Gastroesophageal sphincter (tissue), 4 donors: ENCODE results near the gene SNX6. TPM values are rescaled to one million over a fixed set of nuclear protein-coding genes. Genes with fewer than 3 reads are reported as not detected.

Source experiments
- ATAC-seq: fragments of 150-250 bp; one replicate; pipeline ENCODE4 v1.9.1; 2016; ENCODE audit warnings: mild to moderate bottlenecking, moderate library complexity
- H3K27ac ChIP-seq, 4 donors: fragments of 200-600 bp; sonication (generic) in 3 of 4; 1 replicate in 3 of 4; 2 replicates in 1 of 4; pipeline ENCODE4 v1.5.1; 2016 to 2019
- H3K27me3 ChIP-seq: fragments of 200-600 bp; sonication (generic); one replicate; pipeline ENCODE4 v1.5.1; 2019
- H3K36me3 ChIP-seq, 2 donors: fragments of 200-600 bp; sonication (generic); one replicate each; pipeline ENCODE4 v1.5.1; 2019; ENCODE audit warnings: control low read depth in 1 of 2
- H3K4me1 ChIP-seq, 3 donors: fragments of 200-600 bp; sonication (generic); 1 replicate in 2 of 3; 2 replicates in 1 of 3; pipeline ENCODE4 v1.5.1; 2016 to 2019; ENCODE audit warnings: control low read depth in 2 of 3
- H3K4me3 ChIP-seq, 2 donors: fragments of 200-600 bp; sonication (generic); one replicate each; pipeline ENCODE4 v1.5.1; 2019; ENCODE audit warnings: mild to moderate bottlenecking in 1 of 2, moderate library complexity in 1 of 2
- H3K9me3 ChIP-seq, 3 donors: fragments of 200-600 bp; sonication (generic); one replicate each; pipeline ENCODE4 v1.5.1; 2017 to 2019; ENCODE audit warnings: control low read depth in 2 of 3
- CTCF ChIP-seq, 4 experiments: fragments of 200-600 bp in 2 of 4; fragments of 450-650 bp in 2 of 4; sonication (generic) in 1 of 4; IDR thresholded peaks; one replicate each; pipeline ENCODE4 v1.5.1; 2017 to 2019; ENCODE audit warnings: antibody characterized with exemption in 4 of 4, mild to moderate bottlenecking in 2 of 4, moderate library complexity in 2 of 4
- EP300 ChIP-seq: sonication (generic); formaldehyde crosslinking; IDR thresholded peaks from one replicate; pipeline ENCODE4 v1.6.1; 2017; ENCODE audit warnings: antibody characterized with exemption, mild to moderate bottlenecking
- POLR2A ChIP-seq, 2 donors: fragments of 450-650 bp; IDR thresholded peaks; one replicate each; pipeline ENCODE4 v1.6.1; 2017; ENCODE audit warnings: antibody characterized with exemption in 2 of 2, mild to moderate bottlenecking in 2 of 2, moderate library complexity in 1 of 2
- POLR2AphosphoS5 ChIP-seq: sonication (generic); formaldehyde crosslinking; IDR thresholded peaks from one replicate; pipeline ENCODE4 v1.6.1; 2017; ENCODE audit warnings: antibody characterized with exemption
- WGBS, 2 donors: methylation state at CpG; one replicate each; pipeline ENCODE4 v1.1.5; 2018; ENCODE audit warnings: low coverage in 1 of 2; 5-methylcytosine and 5-hydroxymethylcytosine counted together
- total RNA-seq, 4 donors: library from RNA; depleted of rRNA; stranded (reverse); fragments of >200 nt; gene quantifications; one replicate each; pipeline ENCODE4 v1.1.0, GENCODE V29; 2016

The SNX6 gene
- total RNA-seq, 4 donors from 2014 or later: 68.6 to 199 (median 113) TPM

GRCh38 chr14:34633742-34634141 lies 3.8 kb upstream of the SNX6 start:
- TF ChIP-seq POLR2A (IDR thresholded peaks at IDR 0.05): no peak
- TF ChIP-seq CTCF (IDR thresholded peaks at IDR 0.05): no peak
- no peak for TF ChIP-seq EP300
- TF ChIP-seq POLR2AphosphoS5: no peak
- H3K4me1 ChIP-seq: peaks cover 0 to 14% (median 2%) of the 10 kb centered on the region in 3 donors
- H3K36me3 ChIP-seq: no peaks in the 10 kb centered on the region
- 77 to 86% methylated on average over 1 of the region's 1 CpG for WGBS, 2 donors
- H3K4me3 ChIP-seq: no peak overlapping the region
- H3K9me3 ChIP-seq: no peaks in the 10 kb centered on the region
- H3K27ac ChIP-seq: no peak overlapping the region
- H3K27me3 ChIP-seq: no peaks in the 10 kb centered on the region
- no peak for ATAC-seq

GRCh38 chr14:34632411-34632978 lies 2.5 kb upstream of the SNX6 start:
- Histone ChIP-seq H3K27ac (no peak overlapping the region), H3K9me3 (no peaks in the 10 kb centered on the region), H3K36me3 (no peaks in the 10 kb centered on the region), H3K27me3 (no peaks in the 10 kb centered on the region), H3K4me3 (no peak overlapping the region), H3K4me1 (peaks cover 0 to 26% (median 7%) of the 10 kb centered on the region in 3 donors)
- TF ChIP-seq EP300 (no peak), POLR2AphosphoS5 (no peak), CTCF (IDR thresholded peaks at IDR 0.05) (no peak), POLR2A (IDR thresholded peaks at IDR 0.05) (no peak)
- ATAC-seq: no peak
- 60 to 94% methylated on average over 2 to 5 of the region's 5 CpGs for WGBS, 2 donors

GRCh38 chr14:34629344-34629656 lies 648 bp downstream of the SNX6 start:
- Histone ChIP-seq H3K4me1 (peaks cover 0 to 54% (median 7%) of the 10 kb centered on the region in 3 donors), H3K36me3 (peaks cover 0 to 14% of the 10 kb centered on the region in 2 donors), H3K9me3 (no peaks in the 10 kb centered on the region), H3K4me3 (peak overlapping the region; percentile 82 to 93), H3K27ac (peak overlapping the region; percentile 75 to 99 (median 90)), H3K27me3 (no peaks in the 10 kb centered on the region)
- TF ChIP-seq POLR2A (IDR thresholded peaks at IDR 0.05) (no peak), POLR2AphosphoS5 (no peak), EP300 (no peak), CTCF (IDR thresholded peaks at IDR 0.05) (no peak)
- WGBS, 2 donors: 0 to 1% methylated on average over 13 of the region's 13 CpGs
- ATAC-seq: no peak

- H3K27ac ChIP-seq: peak overlapping the region in 2 of 4 donors; percentile 92 to 99
- WGBS, 2 donors: 23 to 24% methylated on average over 5 of the region's 5 CpGs
- peaks cover 0 to 60% (median 7%) of the 10 kb centered on the region in 3 donors for H3K4me1 ChIP-seq
- H3K36me3 ChIP-seq: peaks cover 0 to 20% of the 10 kb centered on the region in 2 donors
- TF ChIP-seq POLR2A (IDR thresholded peaks at IDR 0.05) (no peak), POLR2AphosphoS5 (no peak), CTCF (IDR thresholded peaks at IDR 0.05) (no peak), EP300 (no peak)
- no peaks in the 10 kb centered on the region for H3K9me3 ChIP-seq
- H3K27me3 ChIP-seq: no peaks in the 10 kb centered on the region
- peak overlapping the region; percentile 82 to 93 for H3K4me3 ChIP-seq
- no peak for ATAC-seq
These were observed 1.2 kb downstream of the SNX6 start for GRCh38 chr14:34628681-34629135.

- Histone ChIP-seq H3K9me3 (no peaks in the 10 kb centered on the region), H3K27me3 (no peaks in the 10 kb centered on the region), H3K27ac (no peak overlapping the region), H3K4me3 (no peak overlapping the region), H3K4me1 (peaks cover 0 to 60% (median 3%) of the 10 kb centered on the region in 3 donors), H3K36me3 (peaks cover 0 to 56% of the 10 kb centered on the region in 2 donors)
- TF ChIP-seq EP300 (no peak), POLR2AphosphoS5 (no peak), CTCF (IDR thresholded peaks at IDR 0.05) (no peak), POLR2A (IDR thresholded peaks at IDR 0.05) (no peak)
- WGBS, 2 donors: 44 to 56% methylated on average over 3 of the region's 3 CpGs
- ATAC-seq: no peak
These were observed 6.4 kb downstream of the SNX6 start for GRCh38 chr14:34623506-34623905.
